Psoas muscle (tissue), 8 donors: ENCODE results near the gene KCNJ16. TPM values are rescaled to one million over a fixed set of nuclear protein-coding genes. Genes with fewer than 3 reads are reported as not detected.

Experiments used
- ATAC-seq, 4 donors: fragments of 200-7000 bp; cut with Tn5 transposase; one replicate each; pipeline ENCODE4 v1.9.1; 2020; ENCODE audit warnings: moderate library complexity in 3 of 4, mild to moderate bottlenecking in 2 of 4
- DNase-seq, 2 donors: peaks; one replicate each; pipeline ENCODE4 v3.0.0-alpha.2; 2020
- H3K27ac ChIP-seq: fragments of 200-600 bp; one replicate; pipeline ENCODE4 v1.8.0; 2022
- H3K27me3 ChIP-seq, 3 donors: fragments of 200-600 bp in 1 of 3; one replicate each; pipeline versions ENCODE4 v1.6.1 to v1.8.0; 2013 to 2022; ENCODE audit warnings: low read length in 2 of 3, mild to moderate bottlenecking in 2 of 3, moderate library complexity in 1 of 3; ENCODE audit not compliant: insufficient read depth in 3 of 3
- H3K36me3 ChIP-seq, 2 donors: fragments of 200-600 bp in 1 of 2; one replicate each; pipeline versions ENCODE4 v1.6.1 to v1.8.0; 2013 to 2022; ENCODE audit warnings: low read depth in 1 of 2, mild to moderate bottlenecking in 1 of 2, moderate library complexity in 1 of 2; ENCODE audit not compliant: insufficient read depth in 1 of 2
- H3K4me1 ChIP-seq: fragments of 200-600 bp; one replicate; pipeline ENCODE4 v1.8.0; 2022
- H3K4me3 ChIP-seq: fragments of 200-600 bp; one replicate; pipeline ENCODE4 v1.8.0; 2022; ENCODE audit warnings: mild to moderate bottlenecking
- H3K9me3 ChIP-seq: fragments of 200-600 bp; one replicate; pipeline ENCODE4 v1.8.0; 2022
- WGBS, 3 donors: extraction: QIAGEN DNeasy Blood & Tissue Kit; methylation state at CpG; one replicate each; pipeline versions ENCODE4 v1.1.6 to v1.1.7; 2013; 5-methylcytosine and 5-hydroxymethylcytosine counted together
- intact Hi-C, 2 donors: fragments of 100-400 bp; cut with DNase I; formaldehyde crosslinking; loops; one replicate each; pipeline versions ENCODE4 v1.11.0 to v1.14.2; 2022
- polyA plus RNA-seq, 3 donors: library from polyadenylated mRNA; stranded (reverse); fragments of 200-250 nt; gene quantifications; one replicate each; pipeline ENCODE4 v1.2.3, GENCODE V29; 2013
- total RNA-seq, 4 donors: library from RNA; stranded (reverse); fragmentation: NEBNext Ultra II Directional in 2 of 4; extraction: Animal tissue kit (Norgen Biotek cat#: 25700) in 2 of 4; gene quantifications; one replicate each; pipeline versions ENCODE4 v1.2.1 to v1.2.4, GENCODE V29; 2021 to 2023
- TF ChIP-seq, protein P1 (sequence below): fragments of 200-600 bp; IDR thresholded peaks from one replicate; pipeline ENCODE4 v1.8.0; 2022; ENCODE audit warnings: antibody characterized with exemption
- donor health status: healthy with polysubstance abuse.
- donor health status: DM: no; HTN: no; CAD: no; lungs with moderate emphysema.
- donor health status: Bipolar disorder and iron deficiency.
- donor health status: healthy.
- donor health status: DM: yes; HTN: yes; CAD: no.
- donor health status: DM: no; HTN: no; CAD: no.
- donor health status: DM: no; HTN: no; CAD: no.
- donor health status: DM: yes; HTN: yes; CAD: no.

Gene KCNJ16
- total and polyA plus RNA-seq, 7 donors: 0.04 to 0.27 TPM; not detected in 5

DNA sequence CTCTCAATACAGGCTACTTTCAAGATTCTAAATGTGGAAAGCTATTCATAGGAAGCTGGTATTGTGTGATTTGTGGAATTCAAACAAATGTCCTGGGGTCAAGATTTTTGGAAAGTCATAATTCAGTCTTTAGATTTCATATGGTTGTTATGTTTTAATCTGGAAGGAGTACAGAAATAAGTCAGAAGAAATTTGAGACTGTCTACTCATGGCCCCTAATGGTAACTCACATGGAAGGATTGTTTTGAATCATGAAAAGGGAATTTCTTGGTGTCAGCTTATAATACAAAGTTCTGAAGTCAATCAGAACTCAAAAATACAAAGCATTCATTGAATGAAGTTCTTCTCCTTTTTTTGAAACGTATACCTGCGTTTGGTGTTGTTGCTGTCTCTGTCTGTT is 97.4 kb downstream of the KCNJ16 start:
- intact Hi-C loops: loop anchor here in 1 of 2 donors (10.0 kb wide), 1 partner anchor 848 kb away; the partner anchor contains the start of gene ABCA5
- H3K4me1 ChIP-seq: peaks cover 34% of the 10 kb centered on the region
- ATAC-seq (no peak), DNase-seq (no peak)
- TF ChIP-seq, protein P1, sequence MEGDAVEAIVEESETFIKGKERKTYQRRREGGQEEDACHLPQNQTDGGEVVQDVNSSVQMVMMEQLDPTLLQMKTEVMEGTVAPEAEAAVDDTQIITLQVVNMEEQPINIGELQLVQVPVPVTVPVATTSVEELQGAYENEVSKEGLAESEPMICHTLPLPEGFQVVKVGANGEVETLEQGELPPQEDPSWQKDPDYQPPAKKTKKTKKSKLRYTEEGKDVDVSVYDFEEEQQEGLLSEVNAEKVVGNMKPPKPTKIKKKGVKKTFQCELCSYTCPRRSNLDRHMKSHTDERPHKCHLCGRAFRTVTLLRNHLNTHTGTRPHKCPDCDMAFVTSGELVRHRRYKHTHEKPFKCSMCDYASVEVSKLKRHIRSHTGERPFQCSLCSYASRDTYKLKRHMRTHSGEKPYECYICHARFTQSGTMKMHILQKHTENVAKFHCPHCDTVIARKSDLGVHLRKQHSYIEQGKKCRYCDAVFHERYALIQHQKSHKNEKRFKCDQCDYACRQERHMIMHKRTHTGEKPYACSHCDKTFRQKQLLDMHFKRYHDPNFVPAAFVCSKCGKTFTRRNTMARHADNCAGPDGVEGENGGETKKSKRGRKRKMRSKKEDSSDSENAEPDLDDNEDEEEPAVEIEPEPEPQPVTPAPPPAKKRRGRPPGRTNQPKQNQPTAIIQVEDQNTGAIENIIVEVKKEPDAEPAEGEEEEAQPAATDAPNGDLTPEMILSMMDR: no peak
- H3K4me3 ChIP-seq: peak overlapping the region; percentile 83
- peaks cover 2 to 22% of the 10 kb centered on the region in 2 donors for H3K36me3 ChIP-seq
- H3K9me3 ChIP-seq: no peaks in the 10 kb centered on the region
- H3K27me3 ChIP-seq: no peaks in the 10 kb centered on the region
- peak overlapping the region; percentile 98 for H3K27ac ChIP-seq
- 45 to 48% (median 46%) methylated on average over 2 of the region's 2 CpGs for WGBS, 3 donors

DNA sequence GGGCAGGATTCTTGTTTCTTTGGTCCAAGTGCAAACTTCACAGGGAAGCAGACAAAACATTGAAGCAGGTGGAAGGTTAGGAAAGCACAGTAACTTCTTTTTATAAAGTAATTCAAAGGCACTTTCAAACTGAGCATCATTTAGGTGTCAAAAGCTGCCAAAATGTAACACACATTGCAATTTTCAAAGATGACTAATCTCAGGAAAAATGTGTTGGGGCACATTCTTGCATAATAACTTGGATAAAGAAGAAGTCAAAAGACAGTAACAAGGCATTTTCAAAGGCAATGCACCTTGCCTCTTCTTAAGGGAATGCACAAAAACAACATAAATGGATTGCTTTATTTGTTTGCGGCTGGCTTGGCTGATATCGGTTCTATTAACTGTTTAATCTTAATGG is 97.9 kb downstream of the KCNJ16 start:
- intact Hi-C loops: loop anchor here in 1 of 2 donors (10.0 kb wide), 1 partner anchor 848 kb away; the partner anchor contains the start of gene ABCA5
- TF ChIP-seq, protein P1: no peak
- H3K27ac ChIP-seq: peak overlapping the region; percentile 98
- H3K36me3 ChIP-seq: peaks cover 2 to 22% of the 10 kb centered on the region in 2 donors
- WGBS, 3 donors: 60 to 79% (median 66%) methylated on average over 2 of the region's 2 CpGs
- no peaks in the 10 kb centered on the region for H3K9me3 ChIP-seq
- H3K4me1 ChIP-seq: peaks cover 34% of the 10 kb centered on the region
- DNase-seq (no peak), ATAC-seq (no peak)
- no peaks in the 10 kb centered on the region for H3K27me3 ChIP-seq
- peak overlapping the region; percentile 83 for H3K4me3 ChIP-seq

DNA sequence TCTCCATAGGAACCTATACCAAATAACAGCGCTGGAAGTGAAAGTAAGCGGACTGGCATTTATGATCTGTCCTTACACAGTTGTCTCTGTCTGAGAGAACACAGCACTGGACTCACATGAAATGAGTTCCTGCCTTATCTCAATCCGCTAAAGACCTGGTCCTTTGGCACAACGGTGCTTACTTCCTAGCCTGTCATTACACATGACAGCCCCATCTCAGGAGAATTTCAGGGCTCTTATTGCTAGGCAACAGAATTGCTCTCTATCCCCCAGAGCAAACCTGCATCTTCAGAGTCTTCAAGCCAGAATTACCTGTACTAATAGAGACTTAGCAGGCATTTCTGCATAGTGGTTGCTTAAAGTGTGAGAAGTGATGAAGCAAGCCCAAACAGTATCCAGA is 98.7 kb downstream of the KCNJ16 start:
- peak overlapping the region; percentile 98 for H3K27ac ChIP-seq
- 48 to 66% (median 56%) methylated on average over 4 of the region's 4 CpGs for WGBS, 3 donors
- intact Hi-C loops: loop anchor here in 1 of 2 donors (10.0 kb wide), 1 partner anchor 849 kb away; the partner anchor contains the start of gene ABCA5
- no peak for DNase-seq
- H3K27me3 ChIP-seq: no peaks in the 10 kb centered on the region
- no peaks in the 10 kb centered on the region for H3K9me3 ChIP-seq
- peak overlapping the region; percentile 83 for H3K4me3 ChIP-seq
- peaks cover 36% of the 10 kb centered on the region for H3K4me1 ChIP-seq
- no peak for ATAC-seq
- TF ChIP-seq, protein P1: no peak
- peaks cover 2 to 22% of the 10 kb centered on the region in 2 donors for H3K36me3 ChIP-seq

DNA sequence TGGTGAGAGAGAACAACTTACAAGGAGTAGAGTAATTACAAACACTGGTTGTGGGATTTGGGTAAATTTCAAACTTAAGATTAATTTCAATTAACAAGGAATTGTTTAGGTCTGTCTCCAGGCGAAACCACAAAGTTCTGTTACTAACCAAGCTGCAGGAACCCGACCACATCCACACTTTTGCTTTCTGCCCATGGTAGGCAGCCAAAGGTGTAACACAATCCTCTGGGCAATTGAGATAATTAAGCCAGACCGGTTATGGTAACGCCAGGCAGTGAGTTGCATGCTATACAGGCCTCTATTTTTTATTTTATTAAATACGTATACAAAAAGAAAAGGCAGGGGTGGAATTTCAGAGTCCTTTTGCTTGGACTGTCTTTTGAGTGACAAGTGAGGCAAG is 106.4 kb downstream of the KCNJ16 start:
- no peaks in the 10 kb centered on the region for H3K27me3 ChIP-seq
- TF ChIP-seq, protein P1: no peak
- intact Hi-C loops: loop anchor here in 1 of 2 donors (5.0 to 10.0 kb wide), 2 partner anchors 131 to 443 kb away; no protein-coding TSS in a partner anchor
- DNase-seq (no peak), ATAC-seq (peak; percentile 53 to 73 (median 64))
- H3K27ac ChIP-seq: peak overlapping the region; percentile 56
- H3K36me3 ChIP-seq: peaks cover 0 to 7% of the 10 kb centered on the region in 2 donors
- 26 to 41% (median 33%) methylated on average over 5 of the region's 5 CpGs for WGBS, 3 donors
- peaks cover 57% of the 10 kb centered on the region for H3K4me1 ChIP-seq
- H3K9me3 ChIP-seq: no peaks in the 10 kb centered on the region
- H3K4me3 ChIP-seq: peak overlapping the region; percentile 45
